ENCODE results near the gene ELAVL2. TPM values are rescaled to one million over a fixed set of nuclear protein-coding genes. Genes with fewer than 3 reads are reported as not detected.

Gene ELAVL2
- total and polyA plus RNA-seq, 2 donors (not counting 3 experiments of a cell fraction or from before 2014, with no cell fraction given) = 0.06 to 0.20 TPM

DNA sequence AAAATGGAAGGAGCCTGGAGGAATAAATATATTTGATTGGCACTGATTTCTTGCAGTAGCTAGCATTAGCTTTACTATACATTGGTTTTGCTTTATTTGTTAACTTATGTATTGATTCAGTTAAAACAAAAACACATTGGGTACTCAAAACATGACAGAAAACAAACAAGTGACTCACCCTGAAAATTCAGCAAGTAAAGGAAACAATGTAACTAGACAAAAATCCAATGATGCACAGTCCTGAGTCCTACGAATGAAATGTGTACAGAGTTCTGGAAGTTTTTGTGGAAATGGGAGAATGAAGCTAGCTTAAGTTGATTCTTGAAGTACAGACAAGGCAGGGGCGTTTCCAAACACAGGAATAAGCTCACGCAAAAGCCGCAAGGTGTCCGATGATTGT is 175.0 kb downstream of the ELAVL2 start:
- dilution Hi-C loops (cut with MboI; ENCODE audit: extremely low pct_ligation_motif_present, low sequenced_read_pairs) (no loop called here), intact Hi-C loops (cut with micrococcal nuclease) (no loop called here)
- H3K4me2 ChIP-seq (ENCODE audit: insufficient read depth, low read length) = no peak overlapping the region
- no peaks in the 10 kb centered on the region for H3K79me2 ChIP-seq (ENCODE audit: control insufficient read depth, insufficient read depth, low read length)
- no peak overlapping the region for H3K4me3 ChIP-seq (replicated peaks in 1 of 3; ENCODE audit: insufficient read depth in 1 of 3, low read depth in 1 of 3, low read length in 3 of 3)
- DNase-seq (ENCODE audit: low read depth, low spot score) (no peak), FAIRE-seq (no peak)
- CTCF ChIA-PET = no interaction called here
- H3K9me1 ChIP-seq (replicated peaks; ENCODE audit: control insufficient read depth, extremely low read depth, insufficient read depth, low read length) = no peaks in the 10 kb centered on the region
- BruUV-seq (replicated peaks) = no TSS peak
- H3K27me3 ChIP-seq (ENCODE audit: control insufficient read depth in 2 of 2, insufficient read depth in 2 of 2, low read length in 2 of 2) = no peaks in the 10 kb centered on the region
- no peaks in the 10 kb centered on the region for H3K36me3 ChIP-seq (ENCODE audit: control insufficient read depth in 2 of 2, extremely low read depth in 1 of 2, insufficient read depth in 2 of 2, low read length in 2 of 2)
- no peak overlapping the region for H2AFZ ChIP-seq (ENCODE audit: low read depth, low read length)
- no peaks in the 10 kb centered on the region for H3K9me3 ChIP-seq (replicated peaks; ENCODE audit: control insufficient read depth, insufficient read depth, low read length)
- no peaks in the 10 kb centered on the region for H4K20me1 ChIP-seq (replicated peaks; ENCODE audit: control insufficient read depth, extremely low read depth, insufficient read depth, low read length)
- H3K27ac ChIP-seq (ENCODE audit: insufficient read depth, low read depth, low read length) = no peak overlapping the region
- POLR2A ChIA-PET = no interaction called here
- TF ChIP-seq CTCF (IDR thresholded peaks at IDR 0.05; ENCODE audit: extremely low read depth in 1 of 2, insufficient read depth in 1 of 2, low read depth in 1 of 2, low read length in 2 of 2) = no peak
- no peak for TF ChIP-seq MYC (IDR thresholded peaks at IDR 0.05; ENCODE audit: low read depth, low read length)
- TF ChIP-seq POLR2AphosphoS5 (IDR thresholded peaks at IDR 0.05; ENCODE audit: insufficient read depth, low read depth, low read length) = no peak
- TF ChIP-seq EZH2 (IDR thresholded peaks at IDR 0.05; ENCODE audit: borderline replicate concordance, low read depth, low read length, severe bottlenecking) = no peak
- no peak for TF ChIP-seq MAX (IDR thresholded peaks at IDR 0.05; ENCODE audit: insufficient read depth, insufficient read length)
- TF ChIP-seq GATA2 (IDR thresholded peaks at IDR 0.05; ENCODE audit: insufficient read depth, insufficient read length, low read depth, low read length) = no peak
- no peak for TF ChIP-seq FOS (IDR thresholded peaks at IDR 0.05; ENCODE audit: borderline replicate concordance, insufficient read depth, low read length)
- no peak for TF ChIP-seq POLR2A (IDR thresholded peaks at IDR 0.05; ENCODE audit: low read depth, low read length)
- no peak for TF ChIP-seq JUN (IDR thresholded peaks at IDR 0.05; ENCODE audit: borderline replicate concordance, insufficient read depth, insufficient read length, low read depth)
- no peaks in the 10 kb centered on the region for H3K4me1 ChIP-seq (ENCODE audit: control insufficient read depth, extremely low read depth, insufficient read depth, low read length)
- no peak overlapping the region for H3K9ac ChIP-seq (replicated peaks; ENCODE audit: extremely low read depth, insufficient read depth, low read length)

Measured in endothelial cell of umbilical vein (primary cell).